A549 (cell line): Measurements from ENCODE around the gene GRK4.

ENCODE experiments used
- KDM1A ChIP-seq: fragments of 200-600 bp; sonication (generic); IDR thresholded peaks from 2 replicates; pipeline ENCODE4 v1.6.1; 2016; ENCODE audit warnings: low read depth, mild to moderate bottlenecking
- MAZ ChIP-seq: fragments of 150-350 bp; IDR thresholded peaks from 2 replicates; pipeline ENCODE4 v1.6.1; 2014; ENCODE audit warnings: antibody characterized with exemption, low read depth, low read length, borderline replicate concordance
- RCOR1 ChIP-seq: fragments of 150-350 bp; IDR thresholded peaks from 2 replicates; pipeline ENCODE4 v1.6.1; 2014; ENCODE audit warnings: antibody characterized with exemption, low read length, low read depth
- RFX5 ChIP-seq: fragments of 450-650 bp; IDR thresholded peaks from 2 replicates; pipeline ENCODE4 v1.7.1; 2014; ENCODE audit warnings: antibody characterized with exemption, mild to moderate bottlenecking, moderate library complexity
- SMC3 ChIP-seq: fragments of >200 bp; sonication (Bioruptor Twin); formaldehyde crosslinking; IDR thresholded peaks from 3 replicates; pipeline ENCODE4 v1.6.1; 2018; ENCODE audit warnings: inconsistent platforms
- TF ChIP-seq, protein P1 (sequence below): fragments of >200 bp; sonication (Bioruptor Twin); formaldehyde crosslinking; IDR thresholded peaks from 3 replicates; pipeline ENCODE4 v1.5.1; 2016
- TF ChIP-seq, protein P2 (sequence below): fragments of 250-450 bp; sonication (Bioruptor Pico); IDR thresholded peaks from 2 replicates; pipeline ENCODE4 v1.5.0; 2021; ENCODE audit warnings: mild to moderate bottlenecking, moderate library complexity, borderline replicate concordance

GRCh38 chr4:2954358-2955185 lies 8.8 kb upstream of the GRK4 start:
- TF ChIP-seq SMC3 (no peak), MAZ (no peak), KDM1A (no peak), RCOR1 (no peak), RFX5 (no peak)
- TF ChIP-seq, protein P1, sequence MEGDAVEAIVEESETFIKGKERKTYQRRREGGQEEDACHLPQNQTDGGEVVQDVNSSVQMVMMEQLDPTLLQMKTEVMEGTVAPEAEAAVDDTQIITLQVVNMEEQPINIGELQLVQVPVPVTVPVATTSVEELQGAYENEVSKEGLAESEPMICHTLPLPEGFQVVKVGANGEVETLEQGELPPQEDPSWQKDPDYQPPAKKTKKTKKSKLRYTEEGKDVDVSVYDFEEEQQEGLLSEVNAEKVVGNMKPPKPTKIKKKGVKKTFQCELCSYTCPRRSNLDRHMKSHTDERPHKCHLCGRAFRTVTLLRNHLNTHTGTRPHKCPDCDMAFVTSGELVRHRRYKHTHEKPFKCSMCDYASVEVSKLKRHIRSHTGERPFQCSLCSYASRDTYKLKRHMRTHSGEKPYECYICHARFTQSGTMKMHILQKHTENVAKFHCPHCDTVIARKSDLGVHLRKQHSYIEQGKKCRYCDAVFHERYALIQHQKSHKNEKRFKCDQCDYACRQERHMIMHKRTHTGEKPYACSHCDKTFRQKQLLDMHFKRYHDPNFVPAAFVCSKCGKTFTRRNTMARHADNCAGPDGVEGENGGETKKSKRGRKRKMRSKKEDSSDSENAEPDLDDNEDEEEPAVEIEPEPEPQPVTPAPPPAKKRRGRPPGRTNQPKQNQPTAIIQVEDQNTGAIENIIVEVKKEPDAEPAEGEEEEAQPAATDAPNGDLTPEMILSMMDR: no peak; the same call in 2 of the 3 replicates
- TF ChIP-seq, protein P2, sequence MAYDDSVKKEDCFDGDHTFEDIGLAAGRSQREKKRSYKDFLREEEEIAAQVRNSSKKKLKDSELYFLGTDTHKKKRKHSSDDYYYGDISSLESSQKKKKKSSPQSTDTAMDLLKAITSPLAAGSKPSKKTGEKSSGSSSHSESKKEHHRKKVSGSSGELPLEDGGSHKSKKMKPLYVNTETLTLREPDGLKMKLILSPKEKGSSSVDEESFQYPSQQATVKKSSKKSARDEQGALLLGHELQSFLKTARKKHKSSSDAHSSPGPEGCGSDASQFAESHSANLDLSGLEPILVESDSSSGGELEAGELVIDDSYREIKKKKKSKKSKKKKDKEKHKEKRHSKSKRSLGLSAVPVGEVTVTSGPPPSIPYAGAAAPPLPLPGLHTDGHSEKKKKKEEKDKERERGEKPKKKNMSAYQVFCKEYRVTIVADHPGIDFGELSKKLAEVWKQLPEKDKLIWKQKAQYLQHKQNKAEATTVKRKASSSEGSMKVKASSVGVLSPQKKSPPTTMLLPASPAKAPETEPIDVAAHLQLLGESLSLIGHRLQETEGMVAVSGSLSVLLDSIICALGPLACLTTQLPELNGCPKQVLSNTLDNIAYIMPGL (CRISPR knock-in tag): no peak
